Endodermal cell (in vitro differentiated cells): ENCODE data around the gene CTSA. TPM values are rescaled to one million over a fixed set of nuclear protein-coding genes. Genes with fewer than 3 reads are reported as not detected.

Experiments
- DNase-seq: peaks from one replicate; pipeline ENCODE4 v3.0.0-alpha.2; 2017
- H3K27ac ChIP-seq: 2 replicates; pipeline ENCODE4 v1.5.1; 2013; ENCODE audit warnings: mild to moderate bottlenecking, low read depth, low read length, moderate library complexity
- H3K27me3 ChIP-seq: 2 replicates; pipeline ENCODE4 v1.6.1; 2013; ENCODE audit warnings: mild to moderate bottlenecking, low read length, moderate library complexity; ENCODE audit not compliant: insufficient read depth, control insufficient read depth, poor library complexity, severe bottlenecking
- H3K36me3 ChIP-seq: 2 replicates; pipeline ENCODE4 v1.7.0; 2013; ENCODE audit warnings: mild to moderate bottlenecking, low read length, moderate library complexity; ENCODE audit not compliant: control insufficient read depth, insufficient read depth
- H3K4me1 ChIP-seq: one replicate; pipeline ENCODE4 v1.7.0; 2013; ENCODE audit warnings: low read length; ENCODE audit not compliant: control insufficient read depth, insufficient read depth
- H3K4me3 ChIP-seq: 2 replicates; pipeline ENCODE4 v1.5.1; 2013; ENCODE audit warnings: mild to moderate bottlenecking, low read length, moderate library complexity
- H3K9ac ChIP-seq: 2 replicates; pipeline ENCODE4 v1.6.1; 2013; ENCODE audit warnings: mild to moderate bottlenecking, low read length, moderate library complexity; ENCODE audit not compliant: poor library complexity, severe bottlenecking; ENCODE audit errors: extremely low read depth
- H3K9me3 ChIP-seq: 2 replicates; pipeline ENCODE4 v1.6.1; 2013; ENCODE audit warnings: mild to moderate bottlenecking, low read length, moderate library complexity; ENCODE audit not compliant: control insufficient read depth
- H3K27ac Mint-ChIP-seq: 2 replicates; pipeline ENCODE4 v1.8.0; 2020; ENCODE audit warnings: mixed read lengths
- H3K27me3 Mint-ChIP-seq: 2 replicates; pipeline ENCODE4 v1.8.0; 2021; ENCODE audit warnings: mild to moderate bottlenecking, mixed read lengths; ENCODE audit not compliant: insufficient read depth
- H3K36me3 Mint-ChIP-seq: 2 replicates; pipeline ENCODE4 v1.8.0; 2020; ENCODE audit warnings: low read depth, mixed read lengths
- H3K4me1 Mint-ChIP-seq: 2 replicates; pipeline ENCODE4 v1.8.0; 2020; ENCODE audit warnings: mixed read lengths
- H3K4me3 Mint-ChIP-seq: 2 replicates; pipeline ENCODE4 v1.8.0; 2020; ENCODE audit warnings: mild to moderate bottlenecking, moderate library complexity, mixed read lengths
- H3K9me3 Mint-ChIP-seq: 2 replicates; pipeline ENCODE4 v1.8.0; 2020; ENCODE audit warnings: mild to moderate bottlenecking, mixed read lengths
- WGBS, 2 experiments: methylation state at CpG; one replicate each; pipeline versions ENCODE4 v1.1.5 to v1.1.7; 2013; ENCODE audit warnings: missing lambda C conversion rate in 2 of 2, mixed read lengths in 1 of 2; ENCODE audit not compliant: insufficient coverage in 1 of 2, insufficient read length in 1 of 2; 5-methylcytosine and 5-hydroxymethylcytosine counted together
- total RNA-seq, 2 donors: library from RNA; stranded (reverse); fragmentation: NEBNext Ultra II Directional in 1 of 2; extraction: Animal tissue kit (Norgen Biotek cat#: 25700) in 1 of 2; gene quantifications; 2 replicates in 1 of 2; 3 replicates in 1 of 2; pipeline ENCODE4 v1.2.1, GENCODE V29; 2021
- TF ChIP-seq, protein P1 (sequence below): fragments of 200-600 bp; sonication (generic); conservative IDR thresholded peaks from 2 replicates; pipeline ENCODE4 v1.5.0; 2021; ENCODE audit warnings: antibody characterized with exemption, mild to moderate bottlenecking

The CTSA gene
- total RNA-seq, 2 donors from 2014 or later, result 70.7 to 84.8 TPM

DNA sequence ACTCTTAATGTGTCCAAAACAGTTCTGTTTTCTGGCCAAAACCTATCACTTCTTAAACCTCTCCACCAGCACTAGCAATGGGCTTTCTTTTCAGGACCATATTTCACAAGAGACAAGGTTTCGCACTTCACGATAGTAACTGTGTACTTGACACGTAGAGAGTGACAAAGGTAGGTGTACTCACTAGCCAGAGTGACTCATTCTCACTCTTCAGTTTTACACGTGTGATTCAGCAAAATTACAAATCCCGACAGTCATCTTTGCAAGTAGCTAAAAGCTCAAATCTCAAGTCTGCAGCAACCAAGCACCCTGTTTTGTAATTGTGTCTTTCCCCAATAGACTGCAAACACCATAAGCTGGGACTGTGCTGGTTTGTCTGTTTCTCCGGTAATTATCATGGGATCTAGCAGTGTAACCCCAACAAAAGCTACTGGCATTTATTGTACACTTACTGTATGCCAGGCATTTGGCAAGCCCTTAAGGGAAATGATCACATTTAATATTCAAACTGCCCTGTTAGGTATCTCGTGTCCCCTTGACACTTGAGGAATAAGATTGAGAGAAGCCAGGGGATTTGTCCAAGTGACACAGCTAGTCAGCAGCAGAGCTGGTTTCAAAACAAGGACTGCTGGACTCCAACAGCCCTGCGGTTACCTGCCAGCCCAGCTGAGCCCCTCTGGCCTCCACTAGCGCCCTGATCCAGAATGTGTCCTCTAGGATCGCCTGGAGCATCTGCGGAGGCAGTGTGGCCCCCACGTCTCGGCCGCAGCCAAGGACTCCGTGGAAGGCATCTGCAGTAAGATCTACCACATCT, 53.2 kb downstream of the CTSA start:
- Mint-ChIP-seq H3K9me3 (no peaks in the 10 kb centered on the region), H3K4me3 (no peak overlapping the region), H3K4me1 (no peaks in the 10 kb centered on the region), H3K27me3 (no peaks in the 10 kb centered on the region), H3K27ac (no peak overlapping the region), H3K36me3 (peaks cover 56% of the 10 kb centered on the region)
- no peak overlapping the region for H3K9ac ChIP-seq
- no peaks in the 10 kb centered on the region for H3K4me1 ChIP-seq
- H3K36me3 ChIP-seq, result peaks cover 62% of the 10 kb centered on the region
- no peak overlapping the region for H3K27ac ChIP-seq
- no peaks in the 10 kb centered on the region for H3K9me3 ChIP-seq
- WGBS, 2 experiments, result 94 to 97% methylated on average over 14 to 15 of the region's 15 CpGs
- no peaks in the 10 kb centered on the region for H3K27me3 ChIP-seq
- DNase-seq, result no peak
- TF ChIP-seq, protein P1, sequence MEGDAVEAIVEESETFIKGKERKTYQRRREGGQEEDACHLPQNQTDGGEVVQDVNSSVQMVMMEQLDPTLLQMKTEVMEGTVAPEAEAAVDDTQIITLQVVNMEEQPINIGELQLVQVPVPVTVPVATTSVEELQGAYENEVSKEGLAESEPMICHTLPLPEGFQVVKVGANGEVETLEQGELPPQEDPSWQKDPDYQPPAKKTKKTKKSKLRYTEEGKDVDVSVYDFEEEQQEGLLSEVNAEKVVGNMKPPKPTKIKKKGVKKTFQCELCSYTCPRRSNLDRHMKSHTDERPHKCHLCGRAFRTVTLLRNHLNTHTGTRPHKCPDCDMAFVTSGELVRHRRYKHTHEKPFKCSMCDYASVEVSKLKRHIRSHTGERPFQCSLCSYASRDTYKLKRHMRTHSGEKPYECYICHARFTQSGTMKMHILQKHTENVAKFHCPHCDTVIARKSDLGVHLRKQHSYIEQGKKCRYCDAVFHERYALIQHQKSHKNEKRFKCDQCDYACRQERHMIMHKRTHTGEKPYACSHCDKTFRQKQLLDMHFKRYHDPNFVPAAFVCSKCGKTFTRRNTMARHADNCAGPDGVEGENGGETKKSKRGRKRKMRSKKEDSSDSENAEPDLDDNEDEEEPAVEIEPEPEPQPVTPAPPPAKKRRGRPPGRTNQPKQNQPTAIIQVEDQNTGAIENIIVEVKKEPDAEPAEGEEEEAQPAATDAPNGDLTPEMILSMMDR, result no peak
- H3K4me3 ChIP-seq, result no peak overlapping the region

DNA sequence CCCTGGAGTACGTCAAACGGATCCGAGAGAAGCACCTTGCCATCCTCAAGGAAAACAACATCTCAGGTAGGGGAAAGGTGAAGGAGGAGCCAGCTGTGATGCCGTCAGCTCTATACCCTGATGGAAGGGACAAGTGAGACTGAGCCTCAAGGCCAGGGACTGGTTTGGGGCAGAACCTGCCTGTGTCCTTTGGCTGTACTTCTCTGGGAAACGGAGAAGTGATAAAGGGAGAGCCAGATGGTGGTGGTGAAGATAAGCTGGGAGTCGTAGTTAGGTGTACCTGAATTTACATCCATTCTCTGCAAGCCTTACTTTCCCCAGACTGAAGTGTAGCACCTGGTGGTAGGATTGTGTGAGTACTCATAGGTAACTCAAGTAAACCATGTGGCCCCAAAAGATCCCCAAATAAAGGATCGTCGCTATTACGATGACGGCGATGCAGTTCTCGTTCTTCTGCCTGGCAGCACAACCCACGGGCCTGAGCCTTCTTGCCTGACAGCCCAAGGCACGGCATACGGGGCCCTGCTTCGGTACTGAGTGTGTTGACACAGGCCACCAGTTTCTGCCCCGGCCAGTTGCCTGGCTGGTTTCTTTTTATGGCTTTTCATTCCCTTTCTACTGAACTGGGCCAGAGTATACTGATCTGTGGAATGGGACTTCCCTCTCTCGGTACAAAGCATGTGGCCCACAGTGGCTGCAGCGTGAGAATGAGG, 54.0 kb downstream of the CTSA start:
- Histone ChIP-seq H3K9ac (no peak overlapping the region), H3K36me3 (peaks cover 62% of the 10 kb centered on the region), H3K9me3 (no peaks in the 10 kb centered on the region), H3K27ac (no peak overlapping the region), H3K27me3 (no peaks in the 10 kb centered on the region), H3K4me1 (no peaks in the 10 kb centered on the region), H3K4me3 (no peak overlapping the region)
- 90 to 95% methylated on average over 13 to 19 of the region's 19 CpGs for WGBS, 2 experiments
- Mint-ChIP-seq H3K4me3 (no peak overlapping the region), H3K36me3 (peaks cover 50% of the 10 kb centered on the region), H3K27me3 (no peaks in the 10 kb centered on the region), H3K4me1 (no peaks in the 10 kb centered on the region), H3K9me3 (no peaks in the 10 kb centered on the region), H3K27ac (no peak overlapping the region)
- TF ChIP-seq, protein P1, result peak; percentile 39
- no peak for DNase-seq

DNA sequence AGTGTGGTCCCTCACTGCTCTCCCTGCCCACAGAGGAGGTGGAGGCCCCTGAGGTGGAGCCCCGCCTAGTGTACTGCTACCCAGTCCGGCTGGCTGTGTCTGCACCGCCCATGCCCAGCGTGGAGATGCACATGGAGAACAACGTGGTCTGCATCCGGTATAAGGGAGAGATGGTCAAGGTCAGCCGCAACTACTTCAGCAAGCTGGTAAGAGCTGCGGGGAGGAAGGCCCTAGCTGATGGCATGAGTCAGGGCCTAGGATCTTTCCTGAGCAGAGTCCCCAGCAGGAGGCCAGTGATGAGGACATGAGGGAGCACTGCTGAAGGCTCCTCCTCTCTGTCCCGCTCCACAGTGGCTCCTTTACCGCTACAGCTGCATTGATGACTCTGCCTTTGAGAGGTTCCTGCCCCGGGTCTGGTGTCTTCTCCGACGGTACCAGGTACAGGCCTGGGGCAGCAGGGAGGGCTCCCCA, 54.6 kb downstream of the CTSA start:
- peaks cover 50% of the 10 kb centered on the region for H3K36me3 Mint-ChIP-seq
- Histone ChIP-seq H3K4me1 (no peaks in the 10 kb centered on the region), H3K9ac (no peak overlapping the region), H3K27ac (no peak overlapping the region), H3K4me3 (no peak overlapping the region), H3K36me3 (peaks cover 61% of the 10 kb centered on the region), H3K27me3 (no peaks in the 10 kb centered on the region), H3K9me3 (no peaks in the 10 kb centered on the region)
- H3K27ac Mint-ChIP-seq, result no peak overlapping the region
- 93% methylated on average over 9 to 13 of the region's 13 CpGs for WGBS, 2 experiments
- TF ChIP-seq, protein P1, result no peak
- no peaks in the 10 kb centered on the region for H3K27me3 Mint-ChIP-seq
- H3K9me3 Mint-ChIP-seq, result no peaks in the 10 kb centered on the region
- H3K4me3 Mint-ChIP-seq, result no peak overlapping the region
- no peaks in the 10 kb centered on the region for H3K4me1 Mint-ChIP-seq
- no peak for DNase-seq
